Nephron (organoid): Measurements from ENCODE around the gene GALNT11.
"Not testable (repeated sequence)": the region's sequence is repeated elsewhere in the genome, so short reads cannot be mapped to it uniquely, and the experiment has no call there.

Experiments used
- H3K27ac Mint-ChIP-seq, 3 experiments: 2 replicates each; pipeline ENCODE4 v1.8.0; 2020; ENCODE audit warnings: mixed read lengths in 3 of 3, mild to moderate bottlenecking in 2 of 3, moderate library complexity in 1 of 3
- H3K27me3 Mint-ChIP-seq: 2 replicates; pipeline ENCODE4 v1.8.0; 2021; ENCODE audit warnings: low read depth, mild to moderate bottlenecking, moderate library complexity, mixed read lengths
- H3K36me3 Mint-ChIP-seq: 2 replicates; pipeline ENCODE4 v1.8.0; 2020; ENCODE audit warnings: low read depth, mixed read lengths
- H3K4me1 Mint-ChIP-seq: 2 replicates; pipeline ENCODE4 v1.8.0; 2020; ENCODE audit warnings: mixed read lengths
- H3K4me3 Mint-ChIP-seq, 3 experiments: 2 replicates each; pipeline ENCODE4 v1.8.0; 2020; ENCODE audit warnings: mild to moderate bottlenecking in 3 of 3, mixed read lengths in 3 of 3, moderate library complexity in 2 of 3
- H3K9me3 Mint-ChIP-seq: 2 replicates; pipeline ENCODE4 v1.8.0; 2020; ENCODE audit warnings: mixed read lengths
- TF ChIP-seq, protein P1 (sequence below), 3 experiments: fragments of 200-600 bp; sonication (generic); IDR thresholded peaks; one replicate each; pipeline ENCODE4 v1.5.0; 2021; ENCODE audit warnings: antibody characterized with exemption in 3 of 3; ENCODE audit not compliant: unreplicated experiment in 3 of 3

GALNT11 gene

GRCh38 chr7:152051968-152052367, 26.5 kb downstream of the GALNT11 start:
- H3K4me3 Mint-ChIP-seq: no peak overlapping the region
- no peaks in the 10 kb centered on the region for H3K27me3 Mint-ChIP-seq
- TF ChIP-seq, protein P1, sequence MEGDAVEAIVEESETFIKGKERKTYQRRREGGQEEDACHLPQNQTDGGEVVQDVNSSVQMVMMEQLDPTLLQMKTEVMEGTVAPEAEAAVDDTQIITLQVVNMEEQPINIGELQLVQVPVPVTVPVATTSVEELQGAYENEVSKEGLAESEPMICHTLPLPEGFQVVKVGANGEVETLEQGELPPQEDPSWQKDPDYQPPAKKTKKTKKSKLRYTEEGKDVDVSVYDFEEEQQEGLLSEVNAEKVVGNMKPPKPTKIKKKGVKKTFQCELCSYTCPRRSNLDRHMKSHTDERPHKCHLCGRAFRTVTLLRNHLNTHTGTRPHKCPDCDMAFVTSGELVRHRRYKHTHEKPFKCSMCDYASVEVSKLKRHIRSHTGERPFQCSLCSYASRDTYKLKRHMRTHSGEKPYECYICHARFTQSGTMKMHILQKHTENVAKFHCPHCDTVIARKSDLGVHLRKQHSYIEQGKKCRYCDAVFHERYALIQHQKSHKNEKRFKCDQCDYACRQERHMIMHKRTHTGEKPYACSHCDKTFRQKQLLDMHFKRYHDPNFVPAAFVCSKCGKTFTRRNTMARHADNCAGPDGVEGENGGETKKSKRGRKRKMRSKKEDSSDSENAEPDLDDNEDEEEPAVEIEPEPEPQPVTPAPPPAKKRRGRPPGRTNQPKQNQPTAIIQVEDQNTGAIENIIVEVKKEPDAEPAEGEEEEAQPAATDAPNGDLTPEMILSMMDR (IDR thresholded peaks at IDR 0.05; ENCODE audit: unreplicated experiment in 3 of 3): no peak
- H3K36me3 Mint-ChIP-seq: peaks cover 30% of the 10 kb centered on the region
- H3K27ac Mint-ChIP-seq: no peak overlapping the region
- H3K9me3 Mint-ChIP-seq: peaks cover 21% of the 10 kb centered on the region
- peaks cover 18% of the 10 kb centered on the region for H3K4me1 Mint-ChIP-seq

DNA sequence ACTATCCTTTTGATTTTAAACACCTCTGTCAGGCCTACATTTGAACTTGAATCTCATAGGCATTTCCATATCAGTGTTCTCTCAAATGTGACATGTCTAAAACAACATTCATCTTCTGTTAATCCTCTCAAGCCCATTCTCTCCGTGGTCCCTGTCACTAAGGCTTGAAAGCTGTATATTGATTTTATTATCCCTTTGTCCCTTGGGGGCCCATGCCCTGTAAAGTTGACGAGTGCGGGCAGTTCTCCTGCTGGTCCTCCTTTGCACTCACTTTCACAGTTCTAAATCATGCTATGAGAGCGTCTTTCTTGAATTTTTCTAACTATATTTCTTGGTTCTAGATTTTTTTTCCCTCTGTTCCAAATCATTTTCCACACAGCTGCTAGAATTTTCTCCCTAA, 27.3 kb downstream of the GALNT11 start:
- peaks cover 30% of the 10 kb centered on the region for H3K36me3 Mint-ChIP-seq
- H3K9me3 Mint-ChIP-seq: peaks cover 20% of the 10 kb centered on the region
- TF ChIP-seq, protein P1 (IDR thresholded peaks at IDR 0.05; ENCODE audit: unreplicated experiment in 3 of 3): no peak
- peaks cover 18% of the 10 kb centered on the region for H3K4me1 Mint-ChIP-seq
- no peak overlapping the region for H3K4me3 Mint-ChIP-seq
- no peaks in the 10 kb centered on the region for H3K27me3 Mint-ChIP-seq
- H3K27ac Mint-ChIP-seq: peak overlapping the region in 1 of 3 experiments; percentile 25

DNA sequence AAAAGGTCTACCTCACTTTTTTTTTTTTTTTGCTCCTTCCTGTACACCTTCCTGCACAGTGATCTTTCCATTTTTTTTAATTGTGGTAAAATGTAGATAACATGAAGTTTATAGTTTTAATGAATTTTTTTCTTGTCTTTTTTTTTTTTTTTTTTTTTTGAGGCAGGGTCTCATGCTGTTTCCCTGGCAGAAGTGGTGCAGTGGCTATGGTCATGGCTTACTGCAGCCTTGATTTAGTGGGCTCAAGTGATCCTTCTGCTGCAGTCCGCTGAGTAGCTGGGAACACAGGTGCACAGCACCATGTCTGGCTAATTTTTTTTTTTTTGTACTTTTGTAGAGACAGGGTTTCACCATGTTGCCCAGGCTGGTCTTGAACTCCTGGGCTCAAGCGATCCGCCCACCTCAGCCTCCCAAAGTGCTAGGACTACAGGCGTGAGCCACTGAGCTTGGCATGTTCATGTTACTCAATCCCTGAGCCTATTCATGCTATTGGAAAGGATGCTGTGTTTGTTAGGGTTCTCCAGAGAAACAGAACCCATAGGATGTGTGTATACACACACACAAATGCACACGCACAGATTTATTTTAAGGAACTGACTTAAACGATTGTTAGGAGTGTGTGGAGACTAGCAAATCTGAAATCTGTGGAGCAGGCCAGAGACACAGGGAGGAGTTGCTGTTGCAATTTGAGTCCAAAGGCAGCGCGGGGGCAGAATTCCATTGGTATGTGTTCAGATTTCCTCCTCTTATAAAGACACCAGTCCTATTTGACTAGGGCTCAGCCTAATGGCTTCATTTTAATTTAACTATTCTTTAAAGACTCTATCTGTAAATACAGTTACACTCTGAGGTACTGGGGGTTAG, 29.1 kb downstream of the GALNT11 start:
- TF ChIP-seq, protein P1 (IDR thresholded peaks at IDR 0.05; ENCODE audit: unreplicated experiment in 3 of 3): no peak
- peaks cover 18% of the 10 kb centered on the region for H3K4me1 Mint-ChIP-seq
- no peak overlapping the region for H3K4me3 Mint-ChIP-seq
- peaks cover 9% of the 10 kb centered on the region for H3K9me3 Mint-ChIP-seq
- peak overlapping the region; percentile 16 to 62 (median 61) for H3K27ac Mint-ChIP-seq
- peaks cover 27% of the 10 kb centered on the region for H3K36me3 Mint-ChIP-seq
- no peaks in the 10 kb centered on the region for H3K27me3 Mint-ChIP-seq

DNA sequence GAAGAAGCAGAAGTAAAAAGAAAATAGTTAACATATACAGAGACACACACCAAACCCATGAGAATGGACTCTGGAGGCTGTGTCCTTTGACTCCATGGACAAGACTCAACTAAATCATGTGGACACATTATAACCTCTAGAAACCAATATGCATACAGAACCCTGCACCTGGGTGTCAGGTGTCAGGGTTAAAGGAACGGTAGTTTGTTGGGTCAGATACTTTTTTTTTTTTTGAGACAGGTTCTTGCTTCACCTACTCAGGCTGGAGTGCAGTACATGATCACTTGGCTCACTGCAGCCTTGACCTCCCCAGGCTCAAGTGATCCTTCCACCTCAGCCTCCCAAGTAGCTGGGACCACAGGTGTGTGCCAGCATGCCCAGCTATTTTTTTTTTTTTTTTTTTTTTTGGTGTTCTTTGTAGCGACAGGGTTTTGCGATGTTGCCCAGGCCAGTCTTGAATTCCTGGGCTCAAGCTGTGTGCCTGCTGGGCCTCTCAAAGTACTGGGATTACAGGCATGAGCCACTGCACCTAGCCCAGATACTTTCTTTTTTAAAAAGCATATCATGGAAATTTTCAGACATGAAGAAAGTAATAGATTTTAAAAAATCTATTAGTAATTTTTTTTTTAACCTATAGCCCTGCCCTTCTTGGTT, 31.3 kb downstream of the GALNT11 start:
- TF ChIP-seq, protein P1 (IDR thresholded peaks at IDR 0.05; ENCODE audit: unreplicated experiment in 3 of 3): no peak
- Mint-ChIP-seq H3K27me3 (no peaks in the 10 kb centered on the region), H3K4me3 (no peak overlapping the region), H3K4me1 (peaks cover 18% of the 10 kb centered on the region), H3K36me3 (peaks cover 23% of the 10 kb centered on the region), H3K9me3 (peaks cover 8% of the 10 kb centered on the region), H3K27ac (no peak overlapping the region)

GRCh38 chr7:152059311-152059710, 33.8 kb downstream of the GALNT11 start:
- Mint-ChIP-seq H3K9me3 (peaks cover 32% of the 10 kb centered on the region), H3K4me3 (no peak overlapping the region), H3K36me3 (peaks cover 46% of the 10 kb centered on the region), H3K4me1 (peaks cover 7% of the 10 kb centered on the region), H3K27ac (no peak overlapping the region), H3K27me3 (no peaks in the 10 kb centered on the region)
- TF ChIP-seq, protein P1 (IDR thresholded peaks at IDR 0.05; ENCODE audit: unreplicated experiment in 3 of 3): no peak

DNA sequence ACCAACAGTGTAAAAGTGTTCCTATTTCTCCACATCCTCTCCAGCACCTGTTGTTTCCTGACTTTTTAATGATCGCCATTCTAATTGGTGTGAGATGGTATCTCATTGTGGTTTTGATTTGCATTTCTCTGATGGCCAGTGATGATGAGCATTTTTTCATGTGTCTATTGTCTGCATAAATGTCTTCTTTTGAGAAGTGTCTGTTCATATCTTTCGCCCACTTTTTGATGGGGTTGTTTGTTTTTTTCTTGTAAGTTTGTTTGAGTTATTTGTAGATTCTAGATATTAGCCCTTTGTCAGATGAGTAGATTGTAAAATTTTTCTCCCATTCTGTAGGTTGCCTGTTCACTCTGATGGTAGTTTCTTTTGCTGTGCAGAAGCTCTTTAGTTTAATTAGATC, 35.6 kb downstream of the GALNT11 start:
- H3K27ac Mint-ChIP-seq, H3K27me3 Mint-ChIP-seq, H3K4me3 Mint-ChIP-seq, H3K4me1 Mint-ChIP-seq: not testable (repeated sequence)
- Mint-ChIP-seq H3K9me3 (peaks cover 44% of the 10 kb centered on the region), H3K36me3 (peaks cover 61% of the 10 kb centered on the region)

DNA sequence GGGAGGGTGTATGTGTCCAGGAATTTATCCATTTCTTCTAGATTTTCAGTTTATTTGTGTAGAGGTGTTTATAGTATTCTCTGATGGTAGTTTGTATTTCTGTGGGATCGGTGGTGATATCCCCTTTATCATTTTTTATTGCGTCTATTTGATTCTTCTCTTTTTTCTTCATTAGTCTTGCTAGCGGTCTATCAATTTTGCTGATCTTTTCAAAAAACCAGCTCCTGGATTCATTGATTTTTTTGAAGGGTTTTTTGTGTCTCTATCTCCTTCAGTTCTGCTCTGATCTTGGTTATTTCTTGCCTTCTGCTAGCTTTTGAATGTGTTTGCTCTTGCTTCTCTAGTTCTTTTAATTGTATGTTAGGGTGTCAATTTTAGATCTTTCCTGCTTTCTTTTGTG, 37.7 kb downstream of the GALNT11 start:
- not testable (repeated sequence) for H3K4me3 Mint-ChIP-seq, H3K27ac Mint-ChIP-seq, H3K27me3 Mint-ChIP-seq, H3K4me1 Mint-ChIP-seq
- Mint-ChIP-seq H3K9me3 (peaks cover 60% of the 10 kb centered on the region), H3K36me3 (peaks cover 72% of the 10 kb centered on the region)

DNA sequence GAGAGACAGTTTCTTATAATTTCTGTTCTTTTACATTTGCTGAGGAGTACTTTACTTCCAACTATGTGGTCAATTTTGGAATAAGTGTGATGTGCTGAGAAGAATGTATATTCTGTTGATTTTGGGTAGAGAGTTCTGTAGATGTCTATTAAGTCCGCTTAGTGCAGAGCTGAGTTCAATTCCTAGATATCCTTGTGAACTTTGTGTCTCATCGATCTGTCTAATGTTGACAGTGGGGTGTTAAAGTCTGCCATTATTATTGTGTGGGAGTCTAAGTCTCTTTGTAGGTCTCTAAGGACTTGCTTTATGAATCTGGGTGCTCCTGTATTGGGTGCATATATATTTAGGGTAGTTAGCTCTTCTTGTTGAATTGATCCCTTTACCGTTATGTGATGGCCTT, 38.3 kb downstream of the GALNT11 start:
- H3K27me3 Mint-ChIP-seq, H3K27ac Mint-ChIP-seq, H3K4me3 Mint-ChIP-seq, H3K4me1 Mint-ChIP-seq: not testable (repeated sequence)
- H3K9me3 Mint-ChIP-seq: peaks cover 62% of the 10 kb centered on the region
- H3K36me3 Mint-ChIP-seq: peaks cover 72% of the 10 kb centered on the region

- not testable (repeated sequence) for H3K4me1 Mint-ChIP-seq, H3K4me3 Mint-ChIP-seq, H3K27ac Mint-ChIP-seq, H3K27me3 Mint-ChIP-seq
- H3K36me3 Mint-ChIP-seq: peaks cover 76% of the 10 kb centered on the region
- peaks cover 64% of the 10 kb centered on the region for H3K9me3 Mint-ChIP-seq
Observed at GRCh38 chr7:152065800-152066344, 40.4 kb downstream of the GALNT11 start.
